GM12878 (cell line): ENCODE results near the gene BCO1. TPM values are rescaled to one million over a fixed set of nuclear protein-coding genes. Genes with fewer than 3 reads are reported as not detected.

Experiments used
- ATAC-seq: fragments of 200-7000 bp; cut with Tn5 transposase; 3 replicates; pipeline ENCODE4 v1.9.1; 2020; ENCODE audit warnings: mild to moderate bottlenecking, moderate library complexity
- BruUV-seq: library from RNA; stranded (reverse); fragments of 400-500 nt; replicated peaks from 2 replicates; lab custom pipeline; 2021; lab: Mats Ljungman, UMichigan
- CTCF ChIA-PET: fragments of 300-600 bp; sonication (Branson Sonifier 250); formaldehyde crosslinking; extraction: SDS; loops from one replicate; lab custom pipeline; 2021; ENCODE audit warnings: inconsistent platforms; lab: Yijun Ruan, JAX
- POLR2A ChIA-PET: fragments of 350-600 bp; formaldehyde crosslinking; extraction: SDS; loops from one replicate; lab custom pipeline; 2021; ENCODE audit warnings: inconsistent platforms; lab: Charles Lee
- RAD21 ChIA-PET: fragments of 300-600 bp; sonication (Branson Sonifier 250); formaldehyde crosslinking; loops from one replicate; lab custom pipeline; 2023; ENCODE audit warnings: antibody characterized with exemption; ENCODE audit not compliant: unreplicated experiment; lab: Charles Lee
- SMC1A ChIA-PET: fragments of 300-600 bp; sonication (Branson Sonifier 250); formaldehyde crosslinking; loops from one replicate; lab custom pipeline; 2023; ENCODE audit not compliant: unreplicated experiment, uncharacterized antibody; lab: Charles Lee
- DNase-seq: peaks from one replicate; pipeline ENCODE4 v3.0.0-alpha.2; 2011; ENCODE audit warnings: low read depth, low spot score
- FAIRE-seq: peaks from 3 replicates; lab custom pipeline; 2011; peaks lifted over from hg19 to GRCh38; lab: Jason Lieb, UNC
- H2AFZ ChIP-seq: 2 replicates; pipeline ENCODE4 v1.6.0; 2011; ENCODE audit warnings: low read depth, low read length, control low read depth; ENCODE audit not compliant: control insufficient read depth
- H3K27ac ChIP-seq: 2 replicates; pipeline ENCODE4 v1.5.1; 2011; ENCODE audit warnings: control low read depth; ENCODE audit not compliant: control insufficient read depth, insufficient read depth
- H3K27me3 ChIP-seq, 2 experiments: replicated peaks in 1 of 2; 2 replicates each; pipeline versions ENCODE4 v1.6.0 to v1.6.1; 2011; ENCODE audit warnings: low read length in 1 of 2; ENCODE audit not compliant: control insufficient read depth in 2 of 2, insufficient read depth in 2 of 2
- H3K36me3 ChIP-seq, 2 experiments: 2 replicates each; pipeline ENCODE4 v1.5.1; 2011; ENCODE audit warnings: low read length in 1 of 2; ENCODE audit not compliant: control insufficient read depth in 2 of 2, insufficient read depth in 2 of 2
- H3K4me1 ChIP-seq: 2 replicates; pipeline ENCODE4 v1.6.1; 2011; ENCODE audit warnings: mild to moderate bottlenecking, low read length, moderate library complexity, mixed read lengths; ENCODE audit not compliant: control insufficient read depth, insufficient read depth
- H3K4me2 ChIP-seq: 2 replicates; pipeline ENCODE4 v1.6.0; 2011; ENCODE audit warnings: control low read depth; ENCODE audit not compliant: control insufficient read depth, insufficient read depth
- H3K4me3 ChIP-seq: fragments of 200-600 bp; sonication (generic); 2 replicates; pipeline ENCODE4 v1.5.1; 2016
- H3K79me2 ChIP-seq: 2 replicates; pipeline ENCODE4 v1.6.0; 2011; ENCODE audit warnings: low read length; ENCODE audit not compliant: control insufficient read depth, insufficient read depth
- H3K9ac ChIP-seq: 2 replicates; pipeline ENCODE4 v1.8.0; 2011; ENCODE audit warnings: low read length, control low read depth, mixed read lengths; ENCODE audit not compliant: control insufficient read depth, insufficient read depth
- H3K9me3 ChIP-seq: replicated peaks from 3 replicates; pipeline ENCODE4 v1.5.1; 2011; ENCODE audit warnings: mild to moderate bottlenecking, low read length; ENCODE audit not compliant: control insufficient read depth, insufficient read depth
- H4K20me1 ChIP-seq: 2 replicates; pipeline ENCODE4 v1.6.0; 2011; ENCODE audit not compliant: control insufficient read depth, insufficient read depth
- KAT2A ChIP-seq: conservative IDR thresholded peaks from 2 replicates; pipeline ENCODE4 v1.6.1; 2011; ENCODE audit warnings: low read depth, low read length; ENCODE audit not compliant: control insufficient read depth
- NFYB ChIP-seq: IDR thresholded peaks from 2 replicates; pipeline ENCODE4 v1.6.1; 2011; ENCODE audit warnings: low read depth, mild to moderate bottlenecking, low read length, improper control_type of control experiment, moderate library complexity; ENCODE audit not compliant: insufficient read depth
- SREBF1 ChIP-seq: IDR thresholded peaks from 2 replicates; pipeline ENCODE4 v1.6.1; 2012; ENCODE audit warnings: mild to moderate bottlenecking, low read length
- ZBTB11 ChIP-seq: fragments of 450-650 bp; formaldehyde crosslinking; IDR thresholded peaks from 2 replicates; pipeline ENCODE4 v1.5.0; 2022; ENCODE audit warnings: mild to moderate bottlenecking, missing genetic modification characterization
- WGBS: methylation state at CpG from one replicate; pipeline ENCODE4 v1.1.6; 2016; ENCODE audit warnings: low lambda C conversion rate; ENCODE audit not compliant: insufficient replicate concordance, insufficient coverage; ENCODE audit errors: missing lambda C conversion rate; 5-methylcytosine and 5-hydroxymethylcytosine counted together
- in situ Hi-C: fragments of 300-500 bp; cut with MboI; formaldehyde crosslinking; loops from 9 replicates; pipeline ENCODE4 v1.14.3; 2018; ENCODE audit warnings: mixed read lengths
- intact Hi-C: fragments of 100-400 bp; cut with micrococcal nuclease; formaldehyde crosslinking; loops from one replicate; pipeline ENCODE4 v1.14.2; 2022; ENCODE audit not compliant: unreplicated experiment
- polyA plus RNA-seq, 11 experiments: library from polyadenylated mRNA; depleted of rRNA in 4 of 11; unstranded in 6 of 11; stranded (reverse) in 5 of 11; fragments of >200 nt; fragmentation: Nextera tagmentation in 4 of 11; fragmentation: Illumina TruSeq in 1 of 11; extraction: Ambion mirVana in 4 of 11; extraction: Trizol in 1 of 11; gene quantifications; 1 replicate in 1 of 11; 2 replicates in 10 of 11; pipeline versions ENCODE4 v1.2.1 to v1.2.3, GENCODE V29; 2011 to 2016; ENCODE audit warnings: inconsistent platforms in 2 of 11, missing spikeins in 2 of 11, low read depth in 1 of 11
- total RNA-seq, 4 experiments: library from RNA; depleted of rRNA in 3 of 4; stranded (reverse); fragments of >200 nt in 3 of 4; fragmentation: Illumina TruSeq in 1 of 4; extraction: Trizol in 1 of 4; gene quantifications; 2 replicates each; pipeline versions ENCODE4 v1.2.1 to v1.2.3, GENCODE V29; 2013 to 2021

BCO1 gene
- total and polyA plus RNA-seq, 10 of the 15 experiments (the other 5 are each of a cell fraction or from before 2014, with no cell fraction given): 0.09 to 0.21 (median 0.14) TPM; not detected in 7

- CTCF ChIA-PET: no interaction called here
- in situ Hi-C loops (no loop called here), intact Hi-C loops (no loop called here)
- RAD21 ChIA-PET: no interaction called here
- FAIRE-seq: no peak
- Histone ChIP-seq H3K27ac (no peak overlapping the region), H3K4me2 (no peak overlapping the region), H3K4me3 (no peak overlapping the region), H3K4me1 (no peaks in the 10 kb centered on the region), H3K79me2 (no peaks in the 10 kb centered on the region), H4K20me1 (no peaks in the 10 kb centered on the region), H2AFZ (no peak overlapping the region), H3K27me3 (peaks cover 3 to 4% of the 10 kb centered on the region in 2 experiments; a peak in 2 of 4 replicates), H3K9me3 (no peaks in the 10 kb centered on the region), H3K9ac (no peak overlapping the region), H3K36me3 (no peaks in the 10 kb centered on the region)
- TF ChIP-seq ZBTB11 (no peak), KAT2A (no peak), SREBF1 (no peak), NFYB (peak; percentile 53; the same call in 1 of the 2 replicates)
- POLR2A ChIA-PET: no interaction called here
- ATAC-seq: no peak
- DNase-seq: no peak
- WGBS: 50% methylated on average over 8 of the region's 8 CpGs
- no TSS peak for BruUV-seq
- SMC1A ChIA-PET: no interaction called here
Measured at GRCh38 chr16:81232740-81233367, 5.6 kb upstream of the BCO1 start.
